ENCODE results near the gene OTOP3. TPM values are rescaled to one million over a fixed set of nuclear protein-coding genes. Genes with fewer than 3 reads are reported as not detected.

OTOP3 gene
- polyA plus RNA-seq, 6 donors from 2014 or later, result not detected

DNA sequence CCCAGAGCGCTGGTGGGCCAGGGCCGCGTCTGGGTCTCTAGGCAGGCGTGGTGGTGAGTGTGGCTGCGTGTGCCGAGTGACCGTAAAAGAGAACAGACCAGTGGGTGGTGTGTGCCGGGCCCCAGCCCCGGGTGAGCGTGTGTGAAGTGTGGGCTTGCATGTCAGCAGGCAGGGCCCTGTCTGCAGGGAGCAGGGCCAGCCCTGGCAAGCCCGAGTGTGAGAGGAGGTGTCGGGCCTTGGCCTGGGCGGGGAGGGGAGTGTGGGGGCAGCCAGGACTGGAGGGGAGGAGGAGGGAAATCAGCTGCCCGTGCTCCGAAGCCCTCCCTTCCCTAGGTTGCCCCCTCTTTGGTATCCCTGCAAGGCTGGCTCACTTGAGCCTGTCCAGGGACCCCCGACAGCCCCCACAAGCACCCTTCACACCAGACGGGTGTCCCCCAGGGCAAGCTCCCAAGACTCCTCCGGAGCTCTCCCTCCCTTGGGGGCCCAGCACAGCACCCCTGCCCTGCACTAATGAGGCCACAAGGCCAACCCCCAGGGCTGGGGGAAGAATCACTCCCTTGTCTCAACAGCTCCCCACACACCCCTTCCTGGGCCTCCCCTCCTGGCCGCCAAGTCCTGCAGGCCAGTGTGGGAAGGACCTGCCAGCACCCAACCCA is 14.5 kb upstream of the OTOP3 start:
- H3K9me3 Mint-ChIP-seq, result peaks cover 0 to 5% (median 0%) of the 10 kb centered on the region in 7 donors
- no peaks in the 10 kb centered on the region for H3K36me3 Mint-ChIP-seq
- DNase-seq (no peak), ATAC-seq (ENCODE audit: low read depth in 2 of 2) (no peak)
- peaks cover 13 to 17% (median 17%) of the 10 kb centered on the region in 3 donors for H3K4me1 Mint-ChIP-seq
- H3K27ac Mint-ChIP-seq, result no peak overlapping the region
- H3K27me3 Mint-ChIP-seq, result peaks cover 30 to 97% (median 67%) of the 10 kb centered on the region in 3 donors
- no peak overlapping the region for H3K4me3 Mint-ChIP-seq

DNA sequence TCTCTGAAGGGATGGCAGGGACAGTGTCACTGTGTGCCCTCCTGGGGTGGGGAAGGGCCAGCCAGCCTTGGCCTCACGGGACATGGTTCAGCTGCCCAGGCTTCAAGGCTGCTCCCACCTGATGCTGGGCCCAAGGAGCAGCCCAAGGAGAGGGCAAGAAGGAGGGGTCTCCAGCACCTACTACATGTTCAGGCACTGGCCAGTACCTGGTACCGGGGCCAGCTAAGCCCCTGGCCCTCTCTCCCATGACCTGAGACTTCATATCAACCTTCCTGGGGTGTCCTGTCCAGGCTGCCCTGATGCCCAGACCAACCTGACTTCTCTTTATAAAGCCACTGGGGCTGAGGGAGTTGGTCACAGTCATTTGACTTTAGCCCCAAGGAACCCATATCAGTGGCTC is 13.9 kb upstream of the OTOP3 start:
- H3K27ac Mint-ChIP-seq, result no peak overlapping the region
- DNase-seq (no peak), ATAC-seq (ENCODE audit: low read depth in 2 of 2) (no peak)
- H3K4me3 Mint-ChIP-seq, result no peak overlapping the region
- peaks cover 0 to 2% (median 0%) of the 10 kb centered on the region in 7 donors for H3K9me3 Mint-ChIP-seq
- no peaks in the 10 kb centered on the region for H3K36me3 Mint-ChIP-seq
- peaks cover 13 to 17% (median 17%) of the 10 kb centered on the region in 3 donors for H3K4me1 Mint-ChIP-seq
- H3K27me3 Mint-ChIP-seq, result peaks cover 31 to 97% (median 66%) of the 10 kb centered on the region in 3 donors

DNA sequence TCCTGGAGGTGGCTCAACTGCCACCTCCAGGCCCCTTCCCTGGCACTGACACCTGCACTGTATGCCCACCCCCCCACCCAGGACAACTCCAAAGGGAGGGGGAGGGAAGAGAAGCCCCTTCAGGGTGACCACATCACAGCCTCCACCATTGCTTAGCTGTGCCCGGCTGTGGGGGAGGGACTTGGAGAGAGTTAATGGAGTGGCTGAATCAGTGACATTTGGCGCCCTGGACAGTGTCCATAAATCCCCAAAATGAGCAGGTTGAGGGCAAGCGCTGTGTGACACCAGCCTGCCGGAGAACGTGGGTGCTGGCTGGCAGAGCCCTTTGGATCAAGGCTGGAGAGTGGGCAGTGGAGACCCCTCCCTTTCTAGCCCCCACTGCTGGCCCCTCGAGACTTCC is 13.5 kb upstream of the OTOP3 start:
- Mint-ChIP-seq H3K4me1 (peaks cover 13 to 17% (median 17%) of the 10 kb centered on the region in 3 donors), H3K9me3 (peaks cover 0 to 2% (median 0%) of the 10 kb centered on the region in 7 donors), H3K36me3 (no peaks in the 10 kb centered on the region), H3K27ac (no peak overlapping the region), H3K4me3 (peak overlapping the region in 3 of 8 donors; percentile 64 to 69 (median 67)), H3K27me3 (peaks cover 30 to 94% (median 62%) of the 10 kb centered on the region in 3 donors)
- ATAC-seq (ENCODE audit: low read depth in 2 of 2) (no peak), DNase-seq (no peak)

DNA sequence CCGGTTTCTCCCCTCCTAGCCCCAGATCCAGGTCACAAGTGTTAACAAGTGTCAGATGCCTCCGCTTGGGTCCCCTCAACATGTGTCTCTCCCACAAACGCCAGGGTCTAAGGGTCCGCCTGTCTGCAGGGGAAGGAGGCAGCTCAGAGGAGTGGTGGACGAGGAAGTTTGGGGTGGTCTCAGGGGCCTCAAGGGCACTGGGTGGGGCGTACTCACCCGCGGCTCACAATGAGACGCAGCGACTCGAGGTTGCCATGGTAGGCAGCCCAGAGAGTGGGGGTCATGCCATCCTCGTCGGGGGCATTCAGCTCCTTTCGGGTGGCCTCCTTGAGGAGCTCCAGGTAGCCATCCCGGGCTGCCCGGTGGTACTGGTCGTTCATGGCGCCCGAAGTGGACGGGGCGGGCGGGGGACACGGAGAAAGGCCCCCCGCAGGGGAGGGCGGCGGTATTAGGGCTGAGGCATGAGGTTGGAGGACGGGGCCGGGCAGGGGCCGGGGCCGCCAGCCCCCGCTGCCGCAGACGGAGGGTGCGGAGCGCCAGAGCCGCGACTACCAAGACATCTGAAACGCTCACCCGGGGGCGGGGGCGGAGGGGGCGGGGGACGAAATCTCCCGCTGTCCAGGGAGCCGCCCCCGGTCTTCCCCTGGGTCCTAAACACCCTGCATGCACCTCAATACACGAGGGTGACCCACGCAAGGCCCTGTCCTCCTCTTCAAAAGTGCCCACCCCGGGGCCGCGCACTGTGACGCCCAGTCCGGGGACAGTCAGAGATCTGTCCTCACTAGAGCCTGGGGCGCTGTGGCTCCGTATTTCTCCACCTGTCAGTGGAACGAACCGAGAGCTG is 12.8 kb upstream of the OTOP3 start, which contains the start of gene USH1G:
TSS of gene USH1G (minus strand) at position 562 of the 844 bp plus-strand sequence. CDS start at position 380, 182 bp downstream.
- H3K36me3 Mint-ChIP-seq, result no peaks in the 10 kb centered on the region
- peaks cover 32 to 94% (median 69%) of the 10 kb centered on the region in 3 donors for H3K27me3 Mint-ChIP-seq
- H3K27ac Mint-ChIP-seq, result peak within 1 kb of the TSS in 1 of 6 donors; percentile 70
- peaks cover 13 to 17% (median 17%) of the 10 kb centered on the region in 3 donors for H3K4me1 Mint-ChIP-seq
- ATAC-seq (ENCODE audit: low read depth in 2 of 2) (peak; percentile 43 to 44), DNase-seq (no peak)
- H3K4me3 Mint-ChIP-seq, result peak within 1 kb of the TSS in 7 of 8 donors; percentile 64 to 85 (median 70)
- H3K9me3 Mint-ChIP-seq, result peaks cover 0 to 2% (median 0%) of the 10 kb centered on the region in 7 donors

DNA sequence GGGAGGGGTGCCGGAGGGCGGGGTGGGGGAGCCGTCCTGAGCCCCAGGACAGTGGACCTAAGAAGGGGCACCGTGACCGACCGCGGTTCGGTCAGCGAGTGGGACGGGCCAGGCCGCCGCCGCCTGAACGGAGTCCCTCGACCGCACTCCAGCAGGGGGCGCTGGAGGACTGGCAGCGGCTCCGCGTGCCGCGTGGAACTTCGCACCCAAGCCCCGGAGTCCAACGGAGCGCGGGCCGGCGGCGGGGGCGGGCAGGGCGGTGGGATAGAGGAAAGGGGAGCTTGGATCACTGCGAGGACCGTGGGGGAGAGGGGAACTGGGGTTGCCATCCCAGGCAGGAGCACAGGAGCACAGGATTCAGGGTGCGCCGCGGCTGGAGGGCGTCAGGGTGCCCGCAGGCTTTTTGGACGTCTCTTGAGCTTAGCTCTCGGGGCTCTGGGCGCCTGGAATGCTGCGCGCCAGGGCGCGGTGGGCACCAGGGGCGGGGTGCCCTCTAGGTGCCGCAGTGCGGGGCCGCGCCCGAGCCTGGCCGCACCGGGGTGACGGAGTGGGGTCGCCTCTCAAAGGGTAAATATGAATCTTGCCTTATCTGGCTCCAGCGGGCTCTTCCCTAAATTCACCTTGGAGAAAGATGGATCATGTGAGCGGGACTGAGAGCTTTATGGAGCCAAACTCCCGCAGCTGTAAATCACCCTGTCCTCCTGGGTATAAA is 12.0 kb upstream of the OTOP3 start:
- peak; percentile 49 for DNase-seq
- peak; percentile 65 to 74 for ATAC-seq (ENCODE audit: low read depth in 2 of 2)
- no peaks in the 10 kb centered on the region for H3K36me3 Mint-ChIP-seq
- peaks cover 0 to 2% (median 0%) of the 10 kb centered on the region in 7 donors for H3K9me3 Mint-ChIP-seq
- peaks cover 13 to 17% (median 17%) of the 10 kb centered on the region in 3 donors for H3K4me1 Mint-ChIP-seq
- peaks cover 38 to 94% (median 73%) of the 10 kb centered on the region in 3 donors for H3K27me3 Mint-ChIP-seq
- no peak overlapping the region for H3K27ac Mint-ChIP-seq
- peak overlapping the region in 5 of 8 donors; percentile 64 to 85 (median 70) for H3K4me3 Mint-ChIP-seq

DNA sequence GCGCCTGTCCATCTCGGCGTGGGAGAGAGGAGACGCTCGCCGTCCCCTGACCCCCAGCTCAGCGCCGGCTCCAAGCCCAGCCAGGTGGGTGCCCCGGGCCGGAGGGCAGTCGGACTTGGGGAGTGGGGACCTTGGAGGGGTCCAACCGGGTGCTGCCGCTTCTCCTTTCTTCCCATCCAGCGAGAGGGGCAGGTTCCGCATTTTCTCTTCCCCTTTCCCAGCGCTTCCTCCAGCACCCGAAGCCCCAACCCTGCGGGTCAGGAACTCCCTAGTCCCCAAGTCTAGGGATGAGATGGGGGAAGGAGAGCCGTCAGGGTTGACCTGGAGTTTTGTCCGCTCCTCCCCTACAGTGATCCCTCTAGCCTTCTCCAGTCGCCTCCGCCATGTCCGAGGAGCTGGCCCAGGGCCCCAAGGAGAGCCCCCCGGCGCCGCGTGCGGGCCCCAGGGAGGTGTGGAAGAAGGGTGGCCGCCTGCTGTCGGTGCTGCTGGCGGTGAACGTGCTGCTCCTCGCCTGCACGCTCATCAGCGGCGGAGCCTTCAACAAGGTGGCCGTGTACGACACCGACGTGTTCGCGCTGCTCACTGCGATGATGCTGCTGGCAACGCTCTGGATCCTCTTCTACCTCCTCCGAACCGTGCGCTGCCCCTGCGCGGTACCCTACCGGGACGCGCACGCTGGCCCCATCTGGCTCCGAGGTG is 11.3 kb upstream of the OTOP3 start, which contains the start of gene OTOP2:
TSS of gene OTOP2 (plus strand) at position 24 of the 699 bp plus-strand sequence. CDS start at position 384, 360 bp downstream.
- Mint-ChIP-seq H3K9me3 (peaks cover 0 to 2% (median 0%) of the 10 kb centered on the region in 7 donors), H3K27ac (peak within 1 kb of the TSS in 3 of 6 donors; percentile 64 to 83 (median 70)), H3K27me3 (peaks cover 34 to 94% (median 76%) of the 10 kb centered on the region in 3 donors), H3K4me3 (peak within 1 kb of the TSS in 7 of 8 donors; percentile 64 to 85 (median 70)), H3K36me3 (no peaks in the 10 kb centered on the region), H3K4me1 (peaks cover 13 to 17% (median 17%) of the 10 kb centered on the region in 3 donors)
- no peak for DNase-seq
- peak; percentile 16 to 17 for ATAC-seq (ENCODE audit: low read depth in 2 of 2)

DNA sequence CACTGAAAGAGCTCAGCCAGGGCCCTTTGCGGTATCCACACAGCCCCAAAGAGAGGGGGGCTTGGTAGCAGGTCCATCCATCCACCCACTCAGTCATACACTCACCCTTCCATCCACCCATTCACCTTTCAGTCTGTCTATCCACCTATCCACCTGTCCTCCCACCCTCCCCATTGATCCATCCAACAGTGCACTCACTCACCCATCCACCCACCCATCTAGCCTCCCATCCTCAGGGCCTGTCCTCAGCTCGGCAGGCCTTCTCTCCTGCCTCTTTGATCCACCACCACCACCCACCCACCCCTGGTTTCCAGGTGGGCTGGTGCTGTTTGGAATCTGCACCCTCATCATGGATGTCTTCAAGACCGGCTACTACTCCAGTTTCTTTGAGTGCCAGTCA is 10.5 kb upstream of the OTOP3 start:
- Mint-ChIP-seq H3K4me1 (peaks cover 13 to 17% (median 17%) of the 10 kb centered on the region in 3 donors), H3K27ac (peak overlapping the region in 1 of 6 donors; percentile 64), H3K9me3 (peaks cover 0 to 2% (median 0%) of the 10 kb centered on the region in 7 donors), H3K36me3 (no peaks in the 10 kb centered on the region), H3K4me3 (peak overlapping the region in 5 of 8 donors; percentile 19 to 75 (median 45)), H3K27me3 (peaks cover 34 to 96% (median 82%) of the 10 kb centered on the region in 3 donors)
- ATAC-seq (ENCODE audit: low read depth in 2 of 2) (no peak), DNase-seq (no peak)

DNA sequence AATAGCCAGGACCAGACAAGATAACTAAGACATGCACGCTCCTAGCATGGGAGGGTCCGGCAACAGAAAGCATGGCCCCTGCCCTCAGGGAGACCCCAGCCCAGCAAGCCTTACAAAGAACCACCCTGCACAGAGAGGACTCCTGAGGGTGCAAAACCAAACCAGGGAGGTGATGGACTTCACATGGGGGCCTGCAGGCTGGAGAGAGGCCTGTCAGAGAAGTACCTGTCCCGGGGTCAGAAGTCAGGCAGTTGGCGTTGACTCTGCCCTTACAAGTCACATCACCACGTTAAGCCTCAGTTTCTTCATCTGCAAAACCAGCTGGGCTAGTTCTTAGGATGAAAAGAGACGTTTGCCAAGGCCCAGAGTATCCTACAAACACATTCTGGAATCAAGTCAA is 6.9 kb upstream of the OTOP3 start:
- Mint-ChIP-seq H3K4me3 (no peak overlapping the region), H3K27me3 (peaks cover 46 to 94% (median 89%) of the 10 kb centered on the region in 3 donors), H3K36me3 (no peaks in the 10 kb centered on the region), H3K4me1 (peaks cover 3 to 10% (median 9%) of the 10 kb centered on the region in 3 donors), H3K9me3 (peaks cover 0 to 2% (median 0%) of the 10 kb centered on the region in 7 donors), H3K27ac (no peak overlapping the region)
- DNase-seq, result no peak
- ATAC-seq (ENCODE audit: low read depth in 2 of 2), result no peak

DNA sequence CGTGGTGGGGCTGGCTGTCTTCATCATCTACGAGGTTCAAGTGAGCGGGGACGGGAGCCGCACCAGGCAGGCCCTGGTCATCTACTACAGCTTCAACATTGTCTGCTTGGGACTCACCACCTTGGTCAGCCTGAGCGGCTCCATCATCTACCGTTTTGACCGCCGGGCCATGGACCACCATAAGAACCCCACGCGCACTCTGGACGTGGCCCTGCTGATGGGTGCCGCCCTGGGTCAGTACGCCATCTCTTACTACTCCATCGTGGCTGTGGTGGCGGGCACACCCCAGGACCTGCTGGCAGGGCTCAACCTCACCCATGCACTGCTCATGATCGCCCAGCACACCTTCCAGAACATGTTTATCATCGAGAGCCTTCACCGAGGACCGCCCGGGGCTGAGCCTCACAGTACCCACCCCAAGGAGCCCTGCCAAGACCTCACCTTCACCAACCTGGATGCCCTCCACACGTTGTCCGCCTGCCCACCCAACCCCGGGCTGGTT is 5.1 kb upstream of the OTOP3 start:
- H3K27me3 Mint-ChIP-seq, result peaks cover 48 to 92% (median 82%) of the 10 kb centered on the region in 3 donors
- H3K9me3 Mint-ChIP-seq, result peaks cover 0 to 2% (median 0%) of the 10 kb centered on the region in 7 donors
- no peaks in the 10 kb centered on the region for H3K36me3 Mint-ChIP-seq
- DNase-seq (no peak), ATAC-seq (ENCODE audit: low read depth in 2 of 2) (no peak)
- H3K27ac Mint-ChIP-seq, result peak overlapping the region in 1 of 6 donors; percentile 33
- peaks cover 0 to 3% (median 0%) of the 10 kb centered on the region in 3 donors for H3K4me1 Mint-ChIP-seq
- H3K4me3 Mint-ChIP-seq, result peak overlapping the region in 1 of 8 donors; percentile 22

DNA sequence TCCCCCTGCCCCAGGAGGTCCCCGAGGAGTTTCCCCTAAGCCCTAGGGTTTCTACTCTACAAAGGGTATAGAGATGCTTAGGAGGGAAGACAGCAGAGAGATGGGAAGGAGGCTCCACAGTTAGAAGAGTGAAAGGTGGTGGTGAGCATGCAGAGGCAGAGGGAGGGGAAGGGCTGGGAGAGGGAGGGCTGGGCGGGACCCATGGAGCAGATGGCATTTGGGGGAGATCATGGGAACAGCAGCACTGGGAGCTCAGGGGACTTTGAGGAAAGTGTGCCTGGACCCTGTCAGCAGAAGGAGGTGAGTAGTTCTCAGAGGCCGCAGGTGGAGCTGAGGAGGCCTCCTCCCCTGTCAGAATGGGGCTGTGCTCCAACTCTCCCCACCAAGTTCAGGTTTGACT is 650 bp upstream of the OTOP3 start:
- Mint-ChIP-seq H3K36me3 (no peaks in the 10 kb centered on the region), H3K4me3 (peak overlapping the region in 2 of 8 donors; percentile 5 to 57), H3K4me1 (peaks cover 0 to 3% (median 0%) of the 10 kb centered on the region in 3 donors), H3K27ac (no peak overlapping the region), H3K9me3 (no peaks in the 10 kb centered on the region), H3K27me3 (peaks cover 46 to 86% (median 77%) of the 10 kb centered on the region in 3 donors)
- ATAC-seq (ENCODE audit: low read depth in 2 of 2), result no peak
- DNase-seq, result no peak

DNA sequence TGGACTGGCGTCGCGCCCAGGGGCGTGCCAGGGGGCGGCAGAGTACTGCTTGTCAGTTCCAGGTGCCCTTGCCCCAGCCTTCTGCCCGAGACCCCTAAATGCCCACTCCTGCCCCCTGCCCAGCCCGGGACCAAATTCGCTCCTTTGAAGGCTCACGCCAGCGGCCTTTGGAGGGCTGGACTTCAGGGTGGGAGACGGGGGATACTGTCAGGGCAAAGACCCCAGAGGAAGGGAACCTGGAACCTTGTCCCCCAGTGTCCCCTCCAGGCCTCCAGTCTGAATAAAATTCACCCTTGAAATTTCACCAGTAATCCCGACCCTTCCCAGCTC is 737 bp downstream of the OTOP3 start:
- Mint-ChIP-seq H3K4me1 (peaks cover 0 to 3% (median 0%) of the 10 kb centered on the region in 3 donors), H3K9me3 (no peaks in the 10 kb centered on the region), H3K27me3 (peaks cover 46 to 80% (median 71%) of the 10 kb centered on the region in 3 donors), H3K27ac (no peak overlapping the region), H3K36me3 (no peaks in the 10 kb centered on the region), H3K4me3 (no peak overlapping the region)
- DNase-seq (no peak), ATAC-seq (ENCODE audit: low read depth in 2 of 2) (no peak)

All from naive B cell (primary cell).